Adipocyte (in vitro differentiated cells): ENCODE data around the gene NRDE2.
A peak's percentile ranks its signal among the peaks of the same experiment; 100 is the strongest.

Experiments used
- DNase-seq: peaks from one replicate; pipeline ENCODE4 v3.0.0-alpha.2; 2015; ENCODE audit warnings: low read depth
- H3K27me3 ChIP-seq: replicated peaks from 2 replicates; pipeline ENCODE4 v1.7.0; 2013; ENCODE audit warnings: mild to moderate bottlenecking, low read length, moderate library complexity; ENCODE audit not compliant: control insufficient read depth, insufficient read depth
- H3K36me3 ChIP-seq: 2 replicates; pipeline ENCODE4 v1.7.0; 2013; ENCODE audit warnings: low read length, mild to moderate bottlenecking, moderate library complexity; ENCODE audit not compliant: control insufficient read depth, insufficient read depth, severe bottlenecking
- H3K4me1 ChIP-seq: 2 replicates; pipeline ENCODE4 v1.7.0; 2013; ENCODE audit warnings: mild to moderate bottlenecking, low read length, moderate library complexity; ENCODE audit not compliant: control insufficient read depth, insufficient read depth
- H3K4me3 ChIP-seq: 2 replicates; pipeline ENCODE4 v1.7.0; 2013; ENCODE audit warnings: mild to moderate bottlenecking, low read length, moderate library complexity
- H3K9ac ChIP-seq: 2 replicates; pipeline ENCODE4 v1.7.0; 2013; ENCODE audit warnings: mild to moderate bottlenecking, low read length, moderate library complexity
- H3K9me3 ChIP-seq: 2 replicates; pipeline ENCODE4 v1.7.0; 2013; ENCODE audit warnings: mild to moderate bottlenecking, low read length, moderate library complexity; ENCODE audit not compliant: control insufficient read depth

NRDE2 gene

GRCh38 chr14:90278199-90279175, 53.3 kb downstream of the NRDE2 start:
- Histone ChIP-seq H3K4me1 (peaks cover 26% of the 10 kb centered on the region), H3K9me3 (no peaks in the 10 kb centered on the region), H3K9ac (no peak overlapping the region), H3K4me3 (no peak overlapping the region), H3K36me3 (peaks cover 29% of the 10 kb centered on the region), H3K27me3 (no peaks in the 10 kb centered on the region)
- DNase-seq = no peak

GRCh38 chr14:90277581-90278198, 54.1 kb downstream of the NRDE2 start:
- Histone ChIP-seq H3K27me3 (no peaks in the 10 kb centered on the region), H3K4me3 (no peak overlapping the region), H3K9me3 (no peaks in the 10 kb centered on the region), H3K36me3 (peaks cover 34% of the 10 kb centered on the region), H3K4me1 (peaks cover 31% of the 10 kb centered on the region), H3K9ac (no peak overlapping the region)
- DNase-seq = no peak

- H3K9me3 ChIP-seq = no peaks in the 10 kb centered on the region
- no peak overlapping the region for H3K4me3 ChIP-seq
- peaks cover 41% of the 10 kb centered on the region for H3K36me3 ChIP-seq
- H3K9ac ChIP-seq = no peak overlapping the region
- no peak for DNase-seq
- H3K27me3 ChIP-seq = no peaks in the 10 kb centered on the region
- H3K4me1 ChIP-seq = peaks cover 31% of the 10 kb centered on the region
These were observed 54.9 kb downstream of the NRDE2 start for GRCh38 chr14:90276646-90277367.

- Histone ChIP-seq H3K36me3 (peaks cover 51% of the 10 kb centered on the region), H3K4me3 (no peak overlapping the region), H3K9me3 (no peaks in the 10 kb centered on the region), H3K27me3 (no peaks in the 10 kb centered on the region), H3K9ac (peak overlapping the region; percentile 4), H3K4me1 (peaks cover 22% of the 10 kb centered on the region)
- no peak for DNase-seq
These were observed 55.9 kb downstream of the NRDE2 start for GRCh38 chr14:90275820-90276219.

GRCh38 chr14:90275458-90275814, 56.3 kb downstream of the NRDE2 start:
- Histone ChIP-seq H3K36me3 (peaks cover 52% of the 10 kb centered on the region), H3K9me3 (no peaks in the 10 kb centered on the region), H3K27me3 (no peaks in the 10 kb centered on the region), H3K4me1 (peaks cover 22% of the 10 kb centered on the region), H3K9ac (peak overlapping the region; percentile 4), H3K4me3 (no peak overlapping the region)
- no peak for DNase-seq

GRCh38 chr14:90274808-90275457, 56.8 kb downstream of the NRDE2 start:
- H3K4me1 ChIP-seq = peaks cover 22% of the 10 kb centered on the region
- H3K27me3 ChIP-seq = no peaks in the 10 kb centered on the region
- H3K9ac ChIP-seq = peak overlapping the region; percentile 4
- peak; percentile 49 for DNase-seq
- H3K9me3 ChIP-seq = no peaks in the 10 kb centered on the region
- H3K36me3 ChIP-seq = peaks cover 54% of the 10 kb centered on the region
- no peak overlapping the region for H3K4me3 ChIP-seq

GRCh38 chr14:90274019-90274418, 57.7 kb downstream of the NRDE2 start:
- Histone ChIP-seq H3K4me1 (peaks cover 22% of the 10 kb centered on the region), H3K27me3 (no peaks in the 10 kb centered on the region), H3K4me3 (no peak overlapping the region), H3K36me3 (peaks cover 61% of the 10 kb centered on the region), H3K9me3 (no peaks in the 10 kb centered on the region), H3K9ac (peak overlapping the region; percentile 13)
- DNase-seq = no peak

GRCh38 chr14:90273532-90273931, 58.2 kb downstream of the NRDE2 start:
- peaks cover 61% of the 10 kb centered on the region for H3K36me3 ChIP-seq
- peaks cover 22% of the 10 kb centered on the region for H3K4me1 ChIP-seq
- H3K27me3 ChIP-seq = no peaks in the 10 kb centered on the region
- H3K9ac ChIP-seq = peak overlapping the region; percentile 13
- no peaks in the 10 kb centered on the region for H3K9me3 ChIP-seq
- no peak for DNase-seq
- H3K4me3 ChIP-seq = no peak overlapping the region

- peaks cover 61% of the 10 kb centered on the region for H3K36me3 ChIP-seq
- no peak for DNase-seq
- H3K4me3 ChIP-seq = no peak overlapping the region
- no peaks in the 10 kb centered on the region for H3K9me3 ChIP-seq
- H3K27me3 ChIP-seq = no peaks in the 10 kb centered on the region
- no peak overlapping the region for H3K9ac ChIP-seq
- H3K4me1 ChIP-seq = peaks cover 22% of the 10 kb centered on the region
These were observed 59.2 kb downstream of the NRDE2 start for GRCh38 chr14:90272523-90272922.

- peaks cover 7% of the 10 kb centered on the region for H3K4me1 ChIP-seq
- no peaks in the 10 kb centered on the region for H3K9me3 ChIP-seq
- H3K36me3 ChIP-seq = peaks cover 95% of the 10 kb centered on the region
- H3K9ac ChIP-seq = no peak overlapping the region
- H3K27me3 ChIP-seq = no peaks in the 10 kb centered on the region
- H3K4me3 ChIP-seq = no peak overlapping the region
- no peak for DNase-seq
These were observed 63.3 kb downstream of the NRDE2 start for GRCh38 chr14:90268420-90268819.
